Measurements from ENCODE around the gene THAP9.
"Not testable (repeated sequence)": the region's sequence is repeated elsewhere in the genome, so short reads cannot be mapped to it uniquely, and the experiment has no call there.

THAP9 gene, protein sequence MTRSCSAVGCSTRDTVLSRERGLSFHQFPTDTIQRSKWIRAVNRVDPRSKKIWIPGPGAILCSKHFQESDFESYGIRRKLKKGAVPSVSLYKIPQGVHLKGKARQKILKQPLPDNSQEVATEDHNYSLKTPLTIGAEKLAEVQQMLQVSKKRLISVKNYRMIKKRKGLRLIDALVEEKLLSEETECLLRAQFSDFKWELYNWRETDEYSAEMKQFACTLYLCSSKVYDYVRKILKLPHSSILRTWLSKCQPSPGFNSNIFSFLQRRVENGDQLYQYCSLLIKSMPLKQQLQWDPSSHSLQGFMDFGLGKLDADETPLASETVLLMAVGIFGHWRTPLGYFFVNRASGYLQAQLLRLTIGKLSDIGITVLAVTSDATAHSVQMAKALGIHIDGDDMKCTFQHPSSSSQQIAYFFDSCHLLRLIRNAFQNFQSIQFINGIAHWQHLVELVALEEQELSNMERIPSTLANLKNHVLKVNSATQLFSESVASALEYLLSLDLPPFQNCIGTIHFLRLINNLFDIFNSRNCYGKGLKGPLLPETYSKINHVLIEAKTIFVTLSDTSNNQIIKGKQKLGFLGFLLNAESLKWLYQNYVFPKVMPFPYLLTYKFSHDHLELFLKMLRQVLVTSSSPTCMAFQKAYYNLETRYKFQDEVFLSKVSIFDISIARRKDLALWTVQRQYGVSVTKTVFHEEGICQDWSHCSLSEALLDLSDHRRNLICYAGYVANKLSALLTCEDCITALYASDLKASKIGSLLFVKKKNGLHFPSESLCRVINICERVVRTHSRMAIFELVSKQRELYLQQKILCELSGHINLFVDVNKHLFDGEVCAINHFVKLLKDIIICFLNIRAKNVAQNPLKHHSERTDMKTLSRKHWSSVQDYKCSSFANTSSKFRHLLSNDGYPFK

DNA sequence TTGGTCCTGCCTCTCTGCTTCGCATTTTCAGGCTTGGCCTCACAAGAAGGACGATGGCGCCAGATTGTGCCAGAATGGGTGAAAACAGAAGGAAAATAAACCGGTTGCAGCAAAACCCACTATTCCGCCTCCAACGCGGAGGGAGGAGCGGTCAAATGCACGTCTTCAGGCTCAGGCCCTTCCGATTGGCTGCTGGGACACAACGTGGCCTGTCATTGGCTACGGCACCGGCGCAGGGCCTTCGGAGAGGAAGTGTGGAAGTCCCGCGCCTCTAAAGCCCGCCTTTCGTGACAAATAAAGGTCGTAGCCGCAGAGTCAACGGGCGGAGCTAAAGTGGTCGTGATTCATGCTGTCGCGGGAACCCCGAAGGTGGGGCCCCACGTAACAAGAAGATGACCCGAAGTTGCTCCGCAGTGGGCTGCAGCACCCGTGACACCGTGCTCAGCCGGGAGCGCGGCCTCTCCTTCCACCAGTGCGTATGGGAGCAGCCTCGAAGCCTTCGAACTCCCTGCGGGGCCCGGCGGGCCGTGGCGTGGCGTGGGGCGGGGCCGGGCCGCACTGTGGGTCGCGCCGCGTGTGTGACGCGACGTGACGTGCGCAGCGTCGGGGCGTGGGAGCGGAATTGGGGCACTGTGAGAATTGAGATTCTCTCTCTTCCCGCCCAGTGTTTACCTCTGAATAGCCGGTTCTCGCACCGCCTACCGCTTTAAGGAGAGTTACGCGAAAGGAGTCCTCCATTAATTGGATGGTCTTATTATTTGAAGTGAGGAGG lies at the start of gene THAP9:
Gene THAP9, plus strand, starts transcription at position 325 of the 772 bp plus-strand sequence. Its CDS starts 68 bp downstream, at position 393.
- peak; percentile 93 to 96 for DNase-seq (ENCODE audit: low read depth in 2 of 2)

DNA sequence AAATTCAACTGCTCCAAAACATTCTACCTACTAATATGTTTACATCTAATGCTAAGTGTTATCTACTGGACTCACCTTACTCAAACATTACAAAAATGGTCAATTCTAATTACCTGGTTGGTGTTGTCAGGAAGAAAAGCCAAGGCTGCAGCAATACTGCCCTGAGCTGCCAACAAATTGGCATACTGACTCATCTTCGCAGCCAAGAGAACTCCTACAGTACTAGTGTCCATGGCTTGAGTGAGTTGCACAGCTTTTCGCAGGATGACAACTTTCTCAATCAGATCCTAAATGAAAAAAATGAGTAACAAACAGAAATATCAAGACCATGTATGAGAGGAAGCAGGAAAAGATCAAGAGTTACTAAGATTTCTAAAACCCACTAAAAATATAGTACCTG lies 49.2 kb upstream of the THAP9 start:
- DNase-seq (ENCODE audit: low read depth in 2 of 2): no peak

DNA sequence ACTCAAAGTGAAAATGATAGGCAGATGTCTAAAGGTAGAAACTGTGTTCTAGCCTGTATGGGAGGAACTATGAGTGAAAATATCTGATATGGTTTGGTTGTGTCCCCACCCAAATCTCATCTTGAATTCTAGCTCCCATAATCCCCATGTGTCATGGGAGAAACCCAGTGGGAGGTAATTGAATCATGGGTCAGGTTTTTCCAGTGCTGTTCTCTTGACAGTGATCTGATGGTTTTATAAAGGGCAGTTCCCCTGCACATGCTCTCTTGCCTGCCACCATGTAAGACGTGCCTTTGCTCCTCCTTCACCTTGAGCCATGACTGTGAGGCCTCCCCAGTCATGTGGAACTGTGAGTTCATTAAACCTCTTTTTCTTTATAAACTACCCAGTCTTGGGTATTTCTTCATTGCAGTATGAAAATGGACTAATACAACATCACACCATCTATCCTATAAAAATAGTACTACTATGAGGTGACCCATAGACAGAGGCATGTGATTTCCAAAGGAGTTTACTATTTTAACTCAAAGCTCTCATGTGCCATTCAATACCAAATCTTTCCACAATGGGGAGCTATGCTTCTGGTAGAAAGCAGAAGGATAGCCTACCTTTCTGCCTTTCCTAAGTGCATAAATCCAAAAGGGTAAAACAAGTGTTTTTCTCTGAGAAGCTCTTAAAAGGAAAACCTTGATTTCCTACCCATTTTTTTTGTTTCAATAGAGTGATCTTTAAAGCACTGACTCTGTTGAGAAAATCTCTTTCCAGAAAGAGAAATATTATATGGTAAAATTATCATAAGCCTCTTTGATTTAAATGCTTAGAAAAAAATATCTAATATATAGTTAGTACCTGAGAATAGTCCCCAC lies 48.4 kb upstream of the THAP9 start:
- DNase-seq (ENCODE audit: low read depth in 2 of 2): no peak

DNA sequence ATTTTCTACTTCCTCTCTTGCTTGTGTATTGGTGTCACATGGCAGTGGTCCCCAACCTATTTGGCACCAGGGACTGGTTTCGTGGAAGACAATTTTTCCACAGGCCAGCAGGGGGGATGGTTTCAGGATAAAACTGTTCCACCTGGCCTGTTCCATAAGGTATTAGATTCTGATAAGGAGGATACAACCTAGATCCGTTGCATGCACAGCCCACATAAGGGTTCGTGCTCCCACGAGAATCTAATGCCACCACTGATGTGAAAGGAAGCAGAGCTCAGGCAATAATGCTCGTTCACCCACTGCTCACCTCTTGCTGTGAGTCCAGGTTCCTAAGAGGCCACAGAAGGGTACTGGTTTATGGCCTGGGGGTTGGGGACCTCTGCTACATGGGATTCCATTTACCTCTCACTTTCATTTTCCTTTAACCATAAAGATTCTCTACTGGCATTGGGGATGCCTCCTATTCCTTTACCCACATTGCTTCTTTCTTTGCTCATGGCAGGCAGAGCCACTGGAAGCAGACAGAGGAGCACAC lies 47.7 kb upstream of the THAP9 start:
- no peak for DNase-seq (ENCODE audit: low read depth in 2 of 2)

DNA sequence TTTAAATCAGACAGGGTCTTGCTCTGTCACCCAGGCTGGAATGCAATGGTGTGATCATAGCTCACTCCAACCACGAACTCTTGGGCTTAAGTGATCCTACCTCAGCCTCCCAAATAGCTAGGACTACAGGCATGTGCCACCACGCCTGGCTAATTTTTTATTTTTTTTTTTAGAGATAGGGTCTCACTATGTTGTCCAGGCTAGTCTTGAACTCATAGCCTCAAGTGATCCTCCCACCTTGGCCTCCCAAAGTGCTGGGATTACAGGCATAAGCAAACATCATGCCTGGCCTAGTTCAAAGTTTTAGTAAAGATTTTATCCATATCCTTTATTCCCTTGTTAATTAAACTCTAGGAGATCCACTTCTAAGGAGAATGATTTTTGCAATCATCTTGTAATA lies 40.0 kb upstream of the THAP9 start:
- DNase-seq (ENCODE audit: low read depth in 2 of 2): not testable (repeated sequence)

DNA sequence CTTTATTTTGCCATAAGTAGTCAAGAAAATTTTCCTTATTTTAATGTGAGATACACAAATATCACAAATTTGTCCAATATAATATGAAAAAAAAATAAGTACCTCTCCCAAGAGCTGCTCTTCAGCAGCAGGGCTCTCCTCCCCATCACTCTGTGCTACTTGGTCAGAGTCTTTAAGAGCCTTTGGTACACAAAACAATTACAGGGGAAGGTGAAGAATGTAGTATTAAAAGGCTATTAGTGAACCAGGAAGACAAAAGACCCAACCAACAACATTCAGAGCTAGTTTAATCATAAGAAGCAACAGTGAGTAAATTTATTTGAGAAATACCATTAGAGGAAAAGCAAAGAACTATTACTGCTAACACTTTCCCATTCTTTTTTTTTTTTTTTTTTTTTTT lies 39.0 kb upstream of the THAP9 start:
- DNase-seq (ENCODE audit: low read depth in 2 of 2): no peak

DNA sequence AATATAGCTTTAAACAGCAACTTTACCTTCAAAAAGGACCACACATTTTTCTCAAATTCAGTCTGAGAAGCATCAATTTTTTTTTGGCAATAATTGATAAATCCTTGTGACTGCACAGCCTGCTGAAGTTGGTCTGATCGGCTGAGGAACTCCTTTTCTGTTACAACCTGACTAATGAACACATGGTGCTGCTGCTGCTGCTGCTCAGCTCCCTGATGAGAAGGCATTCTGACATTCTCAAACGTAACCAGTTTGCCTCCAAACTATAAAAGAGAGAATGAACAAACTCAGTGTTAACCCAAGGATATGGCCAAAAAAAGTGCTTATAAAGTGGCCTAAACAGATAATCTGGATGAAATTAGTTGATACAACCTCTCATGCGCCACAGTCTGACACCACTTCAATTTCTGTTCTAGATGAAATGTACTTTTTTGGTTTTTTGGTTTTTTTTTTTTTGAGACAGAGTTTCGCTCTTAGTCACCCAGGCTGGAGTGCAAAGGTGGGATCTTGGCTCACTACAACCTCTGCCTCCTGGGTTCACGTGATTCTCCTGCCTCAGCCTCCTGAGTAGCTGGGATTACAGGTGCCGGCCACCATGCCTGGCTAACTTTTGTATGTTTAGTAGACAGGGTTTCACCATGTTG lies 36.1 kb upstream of the THAP9 start:
- DNase-seq (ENCODE audit: low read depth in 2 of 2): peak in 1 of 2 donors; percentile 4

DNA sequence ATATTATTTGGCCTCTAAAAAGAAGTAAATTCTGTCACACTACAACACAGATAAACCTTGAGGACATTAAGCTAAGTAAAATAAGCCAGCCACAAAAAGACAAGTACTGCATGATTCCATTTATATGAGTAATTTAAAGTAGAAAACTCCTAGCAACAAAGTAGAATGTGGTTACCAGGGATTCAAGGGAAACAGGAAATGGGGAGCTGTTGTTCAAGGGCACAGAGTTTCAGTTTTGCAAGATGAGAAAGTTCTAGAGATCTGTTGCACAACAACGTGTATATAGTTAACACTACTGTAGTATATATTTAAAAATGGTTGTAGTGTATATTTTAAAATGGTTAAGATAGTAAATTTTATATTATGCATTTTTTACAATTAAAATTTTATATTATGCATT lies 34.9 kb upstream of the THAP9 start:
- DNase-seq (ENCODE audit: low read depth in 2 of 2): no peak

DNA sequence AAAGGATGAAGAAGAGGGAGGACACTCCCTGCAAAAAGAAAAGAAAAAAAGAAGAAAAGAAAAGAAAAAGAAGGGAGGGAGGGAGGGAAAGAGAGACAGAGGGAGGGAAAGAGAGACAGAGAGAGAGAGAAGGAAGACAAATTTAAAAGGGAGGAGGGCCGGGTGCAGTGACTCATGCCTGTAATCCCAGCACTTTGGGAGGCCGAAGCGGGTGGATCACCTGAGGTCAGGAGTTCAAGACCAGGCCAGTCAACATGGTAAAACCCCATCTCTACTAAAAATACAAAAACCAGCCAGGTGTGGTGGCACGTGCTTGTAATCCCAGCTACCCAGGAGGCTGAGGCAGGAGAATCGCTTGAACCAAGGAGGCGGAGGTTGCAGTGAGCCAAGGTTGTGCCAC lies 34.5 kb upstream of the THAP9 start:
- DNase-seq (ENCODE audit: low read depth in 2 of 2): not testable (repeated sequence)

DNA sequence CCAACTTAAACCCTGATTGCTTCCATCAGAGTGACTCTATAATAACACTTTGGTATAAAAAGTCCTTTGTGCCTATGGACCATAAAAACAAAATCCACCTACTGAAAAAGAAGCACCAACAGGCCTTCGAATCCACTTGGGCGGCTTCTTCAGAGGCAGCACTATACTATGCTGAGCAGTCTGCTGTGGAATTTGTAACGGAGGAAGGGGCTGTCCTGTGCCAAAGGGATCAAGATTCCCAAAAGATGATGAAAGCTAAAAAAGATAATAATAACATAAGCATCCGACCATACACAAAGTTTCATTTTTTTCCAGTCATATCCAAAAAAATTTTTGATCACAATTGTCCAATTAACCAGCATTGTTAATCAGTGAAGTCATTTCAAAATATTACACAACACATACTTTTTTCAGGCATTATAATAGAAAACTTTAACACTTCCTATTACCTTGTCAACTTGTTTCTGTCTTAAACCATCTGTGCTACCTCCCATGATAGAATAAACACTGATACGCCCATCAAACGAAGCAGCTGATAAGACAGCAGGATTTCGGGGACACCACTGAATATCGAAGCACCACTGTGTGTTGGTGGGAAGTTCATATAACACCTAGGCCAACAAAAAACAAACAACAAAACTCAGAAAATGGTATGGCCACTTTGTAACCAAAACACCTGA lies 33.7 kb upstream of the THAP9 start:
- DNase-seq (ENCODE audit: low read depth in 2 of 2): no peak

DNA sequence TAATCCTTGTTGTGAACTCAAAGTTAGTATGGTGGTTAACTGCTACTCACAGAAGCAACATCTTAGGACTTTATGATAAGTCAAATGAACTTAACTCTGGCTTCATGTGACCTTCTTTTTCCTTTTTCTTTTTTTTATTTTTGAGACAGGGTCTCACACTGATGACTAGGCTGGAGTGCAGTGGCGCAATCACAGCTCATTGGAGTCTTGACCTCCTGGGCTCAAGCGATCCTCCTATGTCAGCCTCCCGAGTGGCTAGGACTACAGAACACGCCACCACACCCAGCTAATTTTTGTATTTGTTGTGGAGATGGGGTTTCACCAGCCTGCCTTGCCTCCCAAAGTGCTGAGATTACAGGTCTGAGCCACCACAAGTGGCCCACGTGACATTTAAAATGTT lies 32.0 kb upstream of the THAP9 start:
- DNase-seq (ENCODE audit: low read depth in 2 of 2): no peak

DNA sequence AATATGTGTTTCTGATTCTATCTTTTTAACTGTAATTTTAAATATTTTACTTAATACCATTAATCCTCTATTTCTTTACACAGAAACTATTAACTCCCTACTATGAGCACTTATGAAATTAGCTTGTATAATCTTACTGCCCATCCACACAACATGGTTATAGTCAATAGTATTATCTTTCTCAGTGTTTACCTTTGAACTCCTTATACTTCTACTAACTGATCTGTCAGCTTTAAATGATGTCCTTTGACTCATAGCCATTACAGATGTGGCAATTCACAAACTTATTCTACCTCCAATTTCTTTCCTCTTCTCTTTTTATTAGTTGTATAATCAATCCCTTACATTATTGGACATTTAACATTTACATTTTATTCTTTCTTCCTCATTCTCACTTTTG lies 15.1 kb upstream of the THAP9 start:
- DNase-seq (ENCODE audit: low read depth in 2 of 2): no peak

DNA sequence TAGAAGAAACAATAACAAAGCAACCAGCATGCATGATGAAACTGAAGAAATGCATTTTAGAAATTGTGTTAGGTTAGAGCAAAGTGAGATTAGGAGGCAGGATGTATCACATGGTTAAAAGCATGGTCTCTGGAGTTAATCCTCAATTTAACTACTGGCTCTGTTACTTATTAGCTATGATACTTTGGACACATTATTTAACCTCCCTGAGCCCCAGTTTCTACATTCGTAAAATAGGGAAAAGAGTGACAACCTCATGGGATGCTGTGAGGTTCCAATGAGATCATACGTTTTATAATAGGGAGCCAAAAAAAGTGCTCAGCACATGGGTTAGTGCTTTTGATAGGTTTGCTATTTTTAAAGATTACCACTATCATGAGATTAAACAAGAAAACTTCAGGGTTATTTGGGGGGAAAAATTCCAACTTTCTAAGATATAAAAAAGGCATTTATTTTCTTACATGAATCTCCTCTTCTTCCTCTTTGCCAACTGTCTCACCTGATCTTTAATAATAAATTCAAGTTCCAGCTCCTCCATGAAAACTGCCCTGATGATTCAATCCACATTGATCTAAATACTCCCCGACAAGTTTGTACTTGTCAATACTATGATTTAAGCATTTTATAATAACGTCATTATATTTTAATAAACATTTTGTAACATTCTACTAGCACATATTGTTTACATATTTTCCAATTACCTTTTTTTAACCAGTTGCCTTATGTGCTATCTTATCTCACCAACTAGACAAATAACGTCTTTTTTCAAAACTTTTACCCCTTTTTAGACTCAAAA lies 14.2 kb upstream of the THAP9 start:
- DNase-seq (ENCODE audit: low read depth in 2 of 2): no peak

DNA sequence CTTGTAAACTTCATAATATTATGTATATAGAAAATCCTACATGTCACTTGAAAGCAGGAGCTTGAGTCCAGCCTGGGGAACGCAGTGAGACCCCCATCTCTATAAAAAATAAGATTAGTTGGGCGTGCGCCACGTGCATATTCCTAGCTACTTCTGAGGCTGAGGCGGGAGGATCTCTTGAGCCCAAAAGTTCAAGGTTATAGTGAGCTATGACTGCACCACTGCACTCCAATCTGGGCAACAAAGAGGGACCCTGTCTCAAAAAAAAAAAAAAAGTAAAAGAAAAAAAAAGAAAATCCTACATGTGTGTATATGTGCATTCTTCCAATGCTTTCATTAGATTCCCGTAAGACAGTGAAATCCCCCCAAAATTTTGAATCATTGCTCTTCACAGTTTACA lies 11.2 kb upstream of the THAP9 start:
- DNase-seq (ENCODE audit: low read depth in 2 of 2): no peak

DNA sequence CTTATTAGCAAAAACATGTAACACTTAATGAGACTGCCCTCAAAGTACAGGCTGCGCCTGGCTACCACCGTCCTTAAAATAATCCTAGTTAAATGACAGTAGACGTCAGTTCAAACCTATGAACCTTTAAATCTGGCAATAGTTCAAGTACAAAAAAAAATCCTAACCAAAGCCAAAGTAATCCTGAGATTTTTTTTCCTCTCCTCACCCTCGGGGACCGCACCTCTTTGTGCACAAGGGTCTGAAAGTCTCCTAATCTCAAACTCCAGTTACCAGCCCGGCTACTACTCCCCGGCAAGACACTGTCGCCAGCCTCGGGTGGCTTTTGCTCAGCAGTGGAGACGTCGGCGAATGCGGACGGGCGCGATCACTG lies 10.0 kb upstream of the THAP9 start:
- no peak for DNase-seq (ENCODE audit: low read depth in 2 of 2)

DNA sequence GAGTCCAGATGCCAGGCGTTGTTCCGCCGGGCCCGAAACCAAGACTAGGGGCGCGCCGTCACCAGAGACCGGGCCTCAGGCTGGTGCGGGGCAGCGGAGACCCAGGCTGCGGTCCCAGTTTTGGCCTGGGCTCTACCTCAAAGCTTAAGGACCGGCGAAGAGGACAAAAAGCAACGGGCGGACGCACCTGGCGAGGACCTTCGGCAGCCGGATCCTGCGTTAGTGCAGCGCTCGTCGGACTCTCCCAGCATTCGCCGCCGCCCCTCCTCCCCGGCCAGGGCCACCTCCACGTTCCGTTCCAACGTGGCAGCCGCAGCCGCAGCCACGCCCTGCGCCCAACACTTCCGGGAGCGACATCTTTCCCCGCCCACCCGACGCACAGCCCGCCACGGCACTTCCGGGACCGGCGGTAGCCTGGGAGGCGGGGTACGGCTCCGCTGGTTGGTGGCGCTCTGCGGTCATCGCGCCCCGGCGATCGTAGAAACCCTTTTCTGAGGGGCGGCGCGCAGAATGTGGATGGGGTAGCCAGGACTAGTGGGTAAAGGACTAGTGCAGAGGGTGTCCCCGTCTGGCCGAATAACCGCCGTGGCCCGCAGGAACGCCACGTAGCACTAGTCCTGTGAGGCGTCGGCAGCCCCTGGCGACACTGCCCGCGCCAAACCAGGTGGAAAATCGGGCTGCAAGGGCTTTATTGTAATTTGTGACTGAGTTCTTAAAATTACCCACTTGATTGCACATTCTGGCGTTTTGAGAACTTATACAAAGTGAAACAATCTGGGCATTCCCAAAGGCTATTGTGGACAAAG lies 9.4 kb upstream of the THAP9 start, which contains the start of gene SEC31A:
Gene SEC31A, minus strand, starts transcription at position 253 of the 806 bp plus-strand sequence. CDS start 9,217 bp downstream, outside the sequence.
- peak; percentile 94 to 97 for DNase-seq (ENCODE audit: low read depth in 2 of 2)

DNA sequence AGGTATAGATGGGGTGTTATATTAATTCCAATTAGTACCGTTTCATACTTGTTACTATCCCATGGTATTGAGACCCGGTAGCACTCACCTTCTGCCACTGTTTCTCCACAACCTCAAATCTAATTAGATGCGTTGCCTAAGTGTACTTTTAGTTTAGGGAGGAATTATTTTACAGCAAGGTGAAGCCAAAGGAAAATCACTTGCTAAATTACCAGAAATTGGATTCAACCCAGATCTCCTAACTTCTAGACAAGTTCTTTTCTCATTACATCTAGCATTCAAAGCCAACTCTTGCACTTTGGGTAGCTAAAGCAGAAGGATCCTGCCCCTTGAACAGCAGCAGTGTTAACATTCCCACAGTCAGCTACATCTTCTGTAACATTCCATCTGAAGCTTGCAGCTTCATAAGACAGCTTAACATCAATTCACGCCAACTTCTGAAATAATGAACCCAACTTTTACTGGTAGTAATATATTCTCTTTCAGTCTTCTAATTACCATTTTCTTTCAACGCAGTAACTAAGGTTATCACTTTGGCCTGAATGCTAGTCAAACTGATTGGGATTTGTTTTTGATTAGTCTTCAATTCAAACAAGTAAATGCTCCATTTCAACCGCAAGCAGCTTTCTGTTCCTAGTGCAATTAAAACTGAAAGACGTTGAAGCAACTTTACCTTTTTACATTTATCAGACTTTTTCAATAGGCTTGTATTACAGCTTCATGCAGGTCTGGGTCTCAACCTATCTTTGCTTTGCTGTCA lies 8.6 kb upstream of the THAP9 start:
- no peak for DNase-seq (ENCODE audit: low read depth in 2 of 2)
